Lower leg skin (tissue), 3 donors: Measurements from ENCODE around the gene PHLPP1.

Experiments
- POLR2A ChIP-seq, 2 donors: fragments of 450-650 bp; IDR thresholded peaks; one replicate each; pipeline ENCODE4 v1.6.1; 2016 to 2017; ENCODE audit warnings: antibody characterized with exemption in 2 of 2, mild to moderate bottlenecking in 1 of 2, moderate library complexity in 1 of 2
- TF ChIP-seq, protein P1 (sequence below), 3 donors: fragments of 450-650 bp; IDR thresholded peaks; one replicate each; pipeline ENCODE4 v1.5.1; 2016; ENCODE audit warnings: antibody characterized with exemption in 3 of 3, mild to moderate bottlenecking in 3 of 3, moderate library complexity in 2 of 3

DNA sequence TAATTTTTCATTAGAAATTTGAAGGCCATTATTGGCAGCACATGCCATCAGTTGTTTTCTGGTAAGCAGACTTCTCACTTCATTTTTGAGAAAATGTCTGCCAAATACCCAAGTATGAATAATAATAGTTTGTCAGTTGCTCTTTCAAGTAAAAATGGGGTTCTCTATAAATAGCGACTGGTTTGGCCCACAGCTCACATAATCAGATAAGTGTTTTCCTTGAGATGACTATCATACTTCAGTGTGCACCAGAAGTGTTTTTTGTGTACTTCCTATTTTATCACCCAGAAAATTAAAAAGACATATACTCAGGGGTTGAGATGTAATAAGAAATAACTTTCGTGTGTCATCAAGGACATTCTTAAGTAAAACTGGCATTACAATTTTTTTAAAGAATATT, 147.1 kb downstream of the PHLPP1 start:
- TF ChIP-seq, protein P1, sequence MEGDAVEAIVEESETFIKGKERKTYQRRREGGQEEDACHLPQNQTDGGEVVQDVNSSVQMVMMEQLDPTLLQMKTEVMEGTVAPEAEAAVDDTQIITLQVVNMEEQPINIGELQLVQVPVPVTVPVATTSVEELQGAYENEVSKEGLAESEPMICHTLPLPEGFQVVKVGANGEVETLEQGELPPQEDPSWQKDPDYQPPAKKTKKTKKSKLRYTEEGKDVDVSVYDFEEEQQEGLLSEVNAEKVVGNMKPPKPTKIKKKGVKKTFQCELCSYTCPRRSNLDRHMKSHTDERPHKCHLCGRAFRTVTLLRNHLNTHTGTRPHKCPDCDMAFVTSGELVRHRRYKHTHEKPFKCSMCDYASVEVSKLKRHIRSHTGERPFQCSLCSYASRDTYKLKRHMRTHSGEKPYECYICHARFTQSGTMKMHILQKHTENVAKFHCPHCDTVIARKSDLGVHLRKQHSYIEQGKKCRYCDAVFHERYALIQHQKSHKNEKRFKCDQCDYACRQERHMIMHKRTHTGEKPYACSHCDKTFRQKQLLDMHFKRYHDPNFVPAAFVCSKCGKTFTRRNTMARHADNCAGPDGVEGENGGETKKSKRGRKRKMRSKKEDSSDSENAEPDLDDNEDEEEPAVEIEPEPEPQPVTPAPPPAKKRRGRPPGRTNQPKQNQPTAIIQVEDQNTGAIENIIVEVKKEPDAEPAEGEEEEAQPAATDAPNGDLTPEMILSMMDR (IDR thresholded peaks at IDR 0.05): no peak
- no peak for TF ChIP-seq POLR2A (IDR thresholded peaks at IDR 0.05)
